ENCODE measurements around the gene DLEU7.

The DLEU7 gene

DNA sequence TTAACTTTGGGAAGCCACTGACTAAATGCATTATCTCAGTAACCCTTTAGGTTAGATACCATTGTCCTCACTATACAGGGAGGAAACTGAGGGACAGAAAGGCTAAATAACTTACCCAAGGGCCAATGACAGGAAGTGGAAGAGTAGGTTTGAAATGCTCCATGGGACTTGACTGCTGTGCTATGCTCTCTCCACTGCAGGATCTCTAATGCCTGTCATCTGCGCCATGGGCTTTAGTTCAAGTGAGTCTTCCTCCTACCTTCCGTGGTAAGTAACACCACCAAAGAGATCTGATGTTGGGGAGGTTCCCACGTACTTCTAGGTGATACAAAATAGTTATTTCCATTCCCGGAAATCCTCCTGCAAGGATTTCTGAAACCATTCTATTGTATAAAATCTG is 3.7 kb downstream of the DLEU7 start:
- Histone ChIP-seq H3K9ac (no peak overlapping the region), H4K20me1 (no peaks in the 10 kb centered on the region), H3K36me3 (peaks cover 0 to 34% (median 10%) of the 10 kb centered on the region in 11 experiments; a peak in 11 of 22 replicates), H3K27ac (no peak overlapping the region), H3K9me3 (replicated peaks in 1 of 11) (peaks cover 15 to 41% (median 30%) of the 10 kb centered on the region in 11 experiments; a peak in 21 of 22 replicates), H3K27me3 (no peaks in the 10 kb centered on the region), H3K4me2 (peak overlapping the region in 7 of 11 experiments; percentile 6 to 42 (median 33); a peak in 8 of 22 replicates), H3K4me3 (no peak overlapping the region), H3K4me1 (peaks cover 0 to 22% (median 7%) of the 10 kb centered on the region in 10 experiments; a peak in 11 of 20 replicates)
- TF ChIP-seq Cebpa-rat (IDR thresholded peaks at IDR 0.05): no peak

DNA sequence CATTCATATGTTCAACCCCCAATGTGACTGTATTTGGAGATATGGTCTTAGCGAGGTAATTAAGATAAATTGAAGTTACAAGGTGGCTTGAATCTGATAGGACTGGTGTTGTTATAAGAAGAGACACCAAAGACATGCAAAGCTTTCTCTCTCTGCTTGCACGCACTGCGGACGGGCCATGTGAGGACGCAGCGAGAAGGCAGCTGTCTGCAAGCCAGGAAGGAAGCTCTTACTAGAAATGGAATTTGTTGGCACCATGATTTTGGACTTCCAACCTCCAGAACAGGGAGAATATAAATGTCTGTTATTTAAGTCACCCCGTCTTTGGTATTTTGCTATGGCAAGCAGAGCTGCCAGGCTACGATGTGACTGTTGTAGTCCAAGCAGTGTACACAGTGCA is 4.8 kb downstream of the DLEU7 start:
- no peak overlapping the region for H3K4me2 ChIP-seq
- H3K9ac ChIP-seq: no peak overlapping the region
- H3K4me1 ChIP-seq: peaks cover 0 to 22% (median 7%) of the 10 kb centered on the region in 10 experiments; a peak in 11 of 20 replicates

DNA sequence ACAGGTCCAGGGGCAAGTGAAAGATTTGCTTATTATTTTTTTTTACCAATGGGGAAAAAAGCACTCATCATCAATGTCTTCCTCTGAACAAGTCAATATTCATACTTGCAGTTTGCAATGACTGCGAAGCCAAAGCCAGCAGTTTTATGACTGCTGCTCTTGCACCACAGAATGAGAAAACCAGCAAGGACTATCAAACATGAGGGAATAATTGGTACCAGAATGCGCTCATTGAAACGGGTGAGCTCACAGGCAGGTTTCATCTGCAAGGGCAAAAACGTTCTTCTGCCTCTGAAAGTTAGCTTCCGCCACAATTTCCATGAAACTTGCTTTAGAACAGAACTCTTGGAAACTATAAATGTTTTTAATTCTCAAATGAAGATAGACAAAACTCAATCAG is 5.5 kb downstream of the DLEU7 start:
- Histone ChIP-seq H3K4me2 (no peak overlapping the region), H3K4me3 (no peak overlapping the region)

More for the DNA sequence above, 4.8 kb downstream of the DLEU7 start:
- Histone ChIP-seq H3K9me3 (replicated peaks in 1 of 11) (peaks cover 11 to 38% (median 26%) of the 10 kb centered on the region in 11 experiments), H4K20me1 (no peaks in the 10 kb centered on the region), H3K36me3 (peaks cover 0 to 24% (median 9%) of the 10 kb centered on the region in 11 experiments; a peak in 11 of 22 replicates), H3K27ac (no peak overlapping the region), H3K27me3 (no peaks in the 10 kb centered on the region), H3K4me3 (no peak overlapping the region)
- no peak for TF ChIP-seq Cebpa-rat (IDR thresholded peaks at IDR 0.05)

DNA sequence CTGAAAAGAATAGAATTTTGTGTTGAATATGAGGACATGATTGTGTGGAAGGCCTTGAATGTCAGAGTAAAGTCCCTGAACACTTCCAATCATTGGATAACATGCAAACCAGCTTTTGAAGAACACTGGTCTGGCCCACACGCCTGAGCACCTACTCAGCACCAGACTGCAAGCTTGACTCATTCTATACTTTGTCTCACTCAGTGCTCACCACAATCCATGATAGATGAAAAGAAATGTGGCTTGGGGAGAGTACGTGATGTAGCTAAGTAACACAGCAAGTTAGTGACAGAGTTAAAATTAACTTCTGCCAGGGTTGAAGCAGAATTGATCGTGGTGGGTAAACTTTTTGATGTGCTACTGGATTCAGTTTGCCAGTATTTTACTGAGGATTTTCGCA is 12.0 kb downstream of the DLEU7 start:
- H3K27me3 ChIP-seq: no peaks in the 10 kb centered on the region
- H3K9me3 ChIP-seq (replicated peaks in 1 of 11): peaks cover 16 to 54% (median 38%) of the 10 kb centered on the region in 11 experiments; a peak in 18 of 22 replicates
- no peak for TF ChIP-seq Cebpa-rat (IDR thresholded peaks at IDR 0.05)
- no peak overlapping the region for H3K9ac ChIP-seq
- peaks cover 0 to 18% (median 0%) of the 10 kb centered on the region in 11 experiments; a peak in 7 of 22 replicates for H3K36me3 ChIP-seq
- no peak overlapping the region for H3K4me2 ChIP-seq
- no peak overlapping the region for H3K4me3 ChIP-seq
- H4K20me1 ChIP-seq: no peaks in the 10 kb centered on the region
- H3K27ac ChIP-seq: no peak overlapping the region
- H3K4me1 ChIP-seq: peaks cover 0 to 13% (median 6%) of the 10 kb centered on the region in 10 experiments; a peak in 10 of 20 replicates

More for the DNA sequence above, 5.5 kb downstream of the DLEU7 start:
- no peak overlapping the region for H3K27ac ChIP-seq
- H3K36me3 ChIP-seq: peaks cover 0 to 18% (median 3%) of the 10 kb centered on the region in 11 experiments; a peak in 11 of 22 replicates
- no peaks in the 10 kb centered on the region for H3K27me3 ChIP-seq
- H4K20me1 ChIP-seq: no peaks in the 10 kb centered on the region
- H3K4me1 ChIP-seq: peaks cover 0 to 22% (median 7%) of the 10 kb centered on the region in 10 experiments; a peak in 11 of 20 replicates
- no peak overlapping the region for H3K9ac ChIP-seq
- H3K9me3 ChIP-seq (replicated peaks in 1 of 11): peaks cover 5 to 37% (median 23%) of the 10 kb centered on the region in 11 experiments
- TF ChIP-seq Cebpa-rat (IDR thresholded peaks at IDR 0.05): no peak

DNA sequence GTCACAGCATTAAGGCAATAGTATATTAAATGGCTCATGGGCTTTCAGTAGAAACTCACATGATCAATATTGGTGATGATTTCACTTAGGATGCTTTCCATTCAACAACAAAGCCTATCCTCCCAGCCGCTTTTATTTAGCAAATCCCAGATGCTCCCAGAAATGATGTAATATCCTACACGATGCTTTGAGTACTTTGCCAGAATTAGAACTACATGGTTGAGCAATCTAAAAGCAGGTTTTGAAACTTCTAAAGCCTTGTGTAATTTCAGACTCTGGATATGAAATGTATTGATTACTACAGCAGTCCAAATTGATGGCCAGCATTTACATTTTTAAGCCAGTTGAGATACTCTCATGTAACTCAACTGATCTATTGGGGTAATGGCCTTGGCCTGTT is 13.6 kb downstream of the DLEU7 start:
- TF ChIP-seq Cebpa-rat (IDR thresholded peaks at IDR 0.05): no peak
- Histone ChIP-seq H3K4me2 (peak overlapping the region in 2 of 11 experiments; percentile 0 to 3; a peak in 2 of 22 replicates), H3K27me3 (no peaks in the 10 kb centered on the region), H3K4me3 (no peak overlapping the region), H3K27ac (no peak overlapping the region), H3K36me3 (peaks cover 0 to 18% (median 0%) of the 10 kb centered on the region in 11 experiments; a peak in 8 of 22 replicates), H3K9me3 (replicated peaks in 1 of 11) (peaks cover 16 to 52% (median 35%) of the 10 kb centered on the region in 11 experiments; a peak in 18 of 22 replicates), H3K9ac (no peak overlapping the region), H3K4me1 (peaks cover 0 to 13% (median 6%) of the 10 kb centered on the region in 10 experiments; a peak in 10 of 20 replicates), H4K20me1 (no peaks in the 10 kb centered on the region)

DNA sequence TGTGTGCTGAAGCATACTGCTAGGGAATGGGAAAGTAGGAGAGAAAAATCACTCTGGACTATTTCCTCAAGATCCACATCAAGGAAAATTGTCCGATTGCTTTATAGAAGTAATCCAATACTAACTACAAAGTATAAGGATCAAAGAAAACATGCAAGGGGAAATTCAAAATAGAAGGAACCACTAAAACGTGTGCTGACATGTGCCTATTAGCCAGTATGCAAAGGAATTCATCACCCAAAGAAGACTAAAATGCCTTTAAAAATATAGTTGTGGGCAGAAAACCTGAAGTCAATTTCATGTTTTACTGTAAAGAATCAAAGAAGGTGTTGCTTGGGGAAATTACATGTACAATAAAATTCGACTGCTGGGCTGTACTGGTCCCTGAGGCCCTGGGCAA is 14.3 kb downstream of the DLEU7 start:
- H3K4me1 ChIP-seq: peaks cover 0 to 13% (median 6%) of the 10 kb centered on the region in 10 experiments; a peak in 10 of 20 replicates
- H3K36me3 ChIP-seq: peaks cover 0 to 18% (median 0%) of the 10 kb centered on the region in 11 experiments; a peak in 8 of 22 replicates
- H3K4me3 ChIP-seq: no peak overlapping the region
- H4K20me1 ChIP-seq: no peaks in the 10 kb centered on the region
- no peak overlapping the region for H3K9ac ChIP-seq
- H3K4me2 ChIP-seq: peak overlapping the region in 3 of 11 experiments; percentile 0 to 58 (median 47); a peak in 2 of 22 replicates
- no peak overlapping the region for H3K27ac ChIP-seq
- no peak for TF ChIP-seq Cebpa-rat (IDR thresholded peaks at IDR 0.05)
- peaks cover 16 to 52% (median 36%) of the 10 kb centered on the region in 11 experiments; a peak in 18 of 22 replicates for H3K9me3 ChIP-seq (replicated peaks in 1 of 11)
- H3K27me3 ChIP-seq: no peaks in the 10 kb centered on the region

DNA sequence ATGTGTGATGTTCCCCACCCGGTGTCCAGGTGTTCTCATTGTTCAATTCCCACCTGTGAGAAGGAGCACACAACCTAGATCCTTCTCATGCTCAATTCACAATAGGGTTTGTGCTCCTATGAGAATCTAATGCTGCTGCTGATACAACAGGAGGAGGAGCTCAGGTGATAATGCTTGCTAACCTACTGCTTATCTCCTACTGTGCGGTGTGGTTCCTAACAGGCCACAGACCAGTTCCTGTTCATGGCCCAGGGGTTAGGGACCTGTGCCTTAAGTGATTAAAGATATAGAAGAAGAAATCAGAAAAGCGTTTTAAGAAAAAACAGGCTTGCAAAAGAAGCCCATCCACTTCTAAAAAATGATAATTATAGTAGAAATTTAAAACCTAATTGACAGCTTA is 17.5 kb downstream of the DLEU7 start:
- no peak overlapping the region for H3K9ac ChIP-seq
- H3K9me3 ChIP-seq (replicated peaks in 1 of 11): peaks cover 0 to 24% (median 10%) of the 10 kb centered on the region in 11 experiments; a peak in 10 of 22 replicates
- no peaks in the 10 kb centered on the region for H4K20me1 ChIP-seq
- no peaks in the 10 kb centered on the region for H3K27me3 ChIP-seq
- peaks cover 0 to 16% (median 0%) of the 10 kb centered on the region in 11 experiments; a peak in 6 of 22 replicates for H3K36me3 ChIP-seq
- no peak for TF ChIP-seq Cebpa-rat (IDR thresholded peaks at IDR 0.05)
- H3K4me3 ChIP-seq: no peak overlapping the region
- H3K4me1 ChIP-seq: peaks cover 0 to 13% (median 6%) of the 10 kb centered on the region in 10 experiments; a peak in 10 of 20 replicates
- H3K4me2 ChIP-seq: no peak overlapping the region
- no peak overlapping the region for H3K27ac ChIP-seq

DNA sequence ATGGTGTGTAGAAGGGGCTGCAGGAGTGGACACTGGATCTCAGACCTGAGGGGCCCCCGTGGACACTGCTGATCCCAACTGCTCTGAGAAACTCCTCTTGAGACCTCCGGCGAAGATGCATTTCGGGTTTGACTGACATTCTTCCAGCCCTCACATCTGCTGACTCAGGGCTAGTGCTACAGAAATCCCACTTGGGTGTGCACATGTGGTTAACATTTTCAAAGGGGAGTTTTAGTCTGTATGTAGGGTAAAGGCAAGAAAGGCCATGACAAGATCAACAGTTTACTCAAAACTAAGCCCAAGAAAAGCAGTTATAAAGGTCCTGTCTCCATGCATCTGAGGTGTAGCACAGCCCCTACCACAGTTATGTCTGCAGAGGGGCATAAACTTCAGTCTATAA is 31.2 kb downstream of the DLEU7 start:
- Histone ChIP-seq H3K4me2 (peak overlapping the region in 10 of 11 experiments; percentile 6 to 93 (median 78); a peak in 18 of 22 replicates), H3K4me3 (no peak overlapping the region), H4K20me1 (no peaks in the 10 kb centered on the region)

DNA sequence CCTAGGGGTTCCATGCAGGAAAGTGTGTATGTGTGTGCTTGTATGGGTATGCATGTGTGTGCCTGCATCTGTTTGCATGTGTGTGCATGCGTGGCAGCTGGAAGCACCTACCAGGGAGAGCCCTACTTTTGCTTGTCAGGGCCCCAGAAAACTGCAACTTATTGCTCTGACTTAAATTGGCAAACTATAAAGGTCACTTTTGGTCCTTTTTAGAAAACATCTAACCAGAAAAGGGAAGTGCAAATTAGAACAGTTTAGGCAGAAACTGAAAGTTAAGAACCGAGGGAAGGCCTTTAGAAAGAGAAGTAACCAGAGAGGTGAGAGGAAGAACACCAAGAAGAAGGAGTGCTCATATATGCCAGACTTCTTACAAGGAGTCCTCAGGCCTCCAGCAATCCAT is 32.5 kb downstream of the DLEU7 start:
- Histone ChIP-seq H3K27me3 (no peaks in the 10 kb centered on the region), H3K4me3 (peak overlapping the region in 7 of 10 experiments; percentile 26 to 57 (median 43); a peak in 9 of 20 replicates), H3K9me3 (replicated peaks in 1 of 11) (peaks cover 0 to 9% (median 0%) of the 10 kb centered on the region in 11 experiments; a peak in 7 of 22 replicates), H3K9ac (peak overlapping the region in 8 of 11 experiments; percentile 48 to 72 (median 59); a peak in 12 of 22 replicates), H3K4me1 (peaks cover 33 to 55% (median 53%) of the 10 kb centered on the region in 10 experiments), H4K20me1 (no peaks in the 10 kb centered on the region), H3K27ac (peak overlapping the region in 9 of 11 experiments; percentile 38 to 78 (median 70); a peak in 17 of 22 replicates), H3K4me2 (peak overlapping the region; percentile 68 to 93 (median 79)), H3K36me3 (peaks cover 0 to 7% (median 0%) of the 10 kb centered on the region in 11 experiments; a peak in 5 of 22 replicates)
- TF ChIP-seq Cebpa-rat (IDR thresholded peaks at IDR 0.05): no peak

More for the DNA sequence above, 31.2 kb downstream of the DLEU7 start:
- no peak for TF ChIP-seq Cebpa-rat (IDR thresholded peaks at IDR 0.05)
- Histone ChIP-seq H3K27me3 (no peaks in the 10 kb centered on the region), H3K27ac (no peak overlapping the region), H3K9me3 (replicated peaks in 1 of 11) (peaks cover 0 to 16% (median 0%) of the 10 kb centered on the region in 11 experiments; a peak in 8 of 22 replicates), H3K4me1 (peaks cover 33 to 53% (median 52%) of the 10 kb centered on the region in 10 experiments), H3K36me3 (peaks cover 0 to 16% (median 0%) of the 10 kb centered on the region in 11 experiments; a peak in 6 of 22 replicates), H3K9ac (no peak overlapping the region)

All from BLaER1 treated with 17β-estradiol and CSF1 and Interleukin-3, amounts not matched to agents 10 nM and 100 nM (cell line).